Loucy (cell line): ENCODE measurements around the gene C19orf25.

ENCODE experiments used
- H2AFZ ChIP-seq: fragments of 200-600 bp; sonication (generic); 2 replicates; pipeline ENCODE4 v1.6.0; 2016; ENCODE audit warnings: antibody characterized with exemption, mild to moderate bottlenecking, low read length, moderate library complexity
- H3F3A ChIP-seq: fragments of 200-600 bp; 2 replicates; pipeline ENCODE4 v1.6.0; 2016; ENCODE audit warnings: antibody characterized with exemption, low read depth, mild to moderate bottlenecking
- H3K27me3 ChIP-seq: fragments of 200-600 bp; sonication (generic); 2 replicates; pipeline ENCODE4 v1.6.1; 2014; ENCODE audit warnings: low read length, mild to moderate bottlenecking; ENCODE audit not compliant: insufficient read depth, poor library complexity, severe bottlenecking
- H3K36me3 ChIP-seq: fragments of 200-600 bp; sonication (generic); 2 replicates; pipeline ENCODE4 v1.6.1; 2016; ENCODE audit warnings: low read length; ENCODE audit not compliant: insufficient read depth
- H3K4me1 ChIP-seq: fragments of 200-600 bp; sonication (generic); 2 replicates; pipeline ENCODE4 v1.5.1; 2014; ENCODE audit warnings: low read length, mild to moderate bottlenecking; ENCODE audit not compliant: insufficient read depth, poor library complexity, severe bottlenecking
- H3K4me2 ChIP-seq: fragments of 200-600 bp; sonication (generic); 2 replicates; pipeline ENCODE4 v1.6.0; 2014; ENCODE audit warnings: antibody characterized with exemption, low read length, low read depth, mild to moderate bottlenecking; ENCODE audit not compliant: poor library complexity, severe bottlenecking
- H3K4me3 ChIP-seq: fragments of 200-600 bp; sonication (generic); 2 replicates; pipeline ENCODE4 v1.5.1; 2014; ENCODE audit warnings: low read length, mild to moderate bottlenecking, mixed read lengths; ENCODE audit not compliant: poor library complexity, severe bottlenecking
- H3K79me2 ChIP-seq: fragments of 200-600 bp; sonication (generic); 2 replicates; pipeline ENCODE4 v1.6.1; 2014; ENCODE audit warnings: low read length; ENCODE audit not compliant: insufficient read depth
- H3K9ac ChIP-seq: fragments of 200-600 bp; sonication (generic); 2 replicates; pipeline ENCODE4 v1.6.0; 2014; ENCODE audit warnings: mild to moderate bottlenecking, low read depth, low read length, moderate library complexity; ENCODE audit not compliant: poor library complexity, severe bottlenecking
- H3K9me2 ChIP-seq: fragments of 200-600 bp; sonication (generic); replicated peaks from 2 replicates; pipeline ENCODE4 v1.6.1; 2016; ENCODE audit warnings: low read depth, low read length, mixed read lengths
- H3K9me3 ChIP-seq: fragments of 200-600 bp; sonication (generic); 2 replicates; pipeline ENCODE4 v1.6.1; 2014; ENCODE audit warnings: mild to moderate bottlenecking, antibody characterized with exemption, low read length, low read depth; ENCODE audit not compliant: insufficient read depth
- H4K20me1 ChIP-seq: fragments of 200-600 bp; sonication (generic); 2 replicates; pipeline ENCODE4 v1.6.0; 2014; ENCODE audit warnings: antibody characterized with exemption, low read length, mild to moderate bottlenecking; ENCODE audit not compliant: insufficient read depth, poor library complexity, severe bottlenecking
- EZH2phosphoT487 ChIP-seq: fragments of 200-600 bp; IDR thresholded peaks from 2 replicates; pipeline ENCODE4 v1.6.1; 2018; ENCODE audit warnings: antibody characterized with exemption, mild to moderate bottlenecking, moderate library complexity, borderline replicate concordance
- TF ChIP-seq, protein P1 (sequence below): fragments of 200-600 bp; sonication (generic); conservative IDR thresholded peaks from 2 replicates; pipeline ENCODE4 v1.5.1; 2014; ENCODE audit warnings: mild to moderate bottlenecking, antibody characterized with exemption, low read length

Gene C19orf25

DNA sequence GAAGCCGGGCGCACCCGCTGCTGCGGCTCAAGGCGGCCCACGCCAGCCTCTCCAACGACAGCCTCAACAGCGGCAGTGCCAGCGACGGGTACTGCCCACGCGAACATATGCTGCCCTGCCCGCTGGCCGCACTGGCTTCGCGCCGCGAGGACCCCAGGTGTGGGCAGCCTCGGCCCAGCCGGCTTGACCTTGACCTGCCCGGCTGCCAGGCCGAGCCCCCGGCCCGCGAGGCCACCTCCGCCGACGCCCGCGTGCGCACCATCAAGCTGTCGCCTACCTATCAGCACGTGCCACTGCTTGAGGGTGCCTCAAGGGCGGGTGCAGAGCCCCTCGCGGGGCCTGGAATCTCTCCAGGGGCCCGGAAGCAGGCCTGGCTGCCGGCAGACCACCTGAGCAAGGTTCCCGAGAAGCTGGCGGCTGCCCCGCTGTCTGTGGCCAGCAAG, 13.0 kb downstream of the C19orf25 start:
- no peaks in the 10 kb centered on the region for H3K36me3 ChIP-seq
- H3K27me3 ChIP-seq = no peaks in the 10 kb centered on the region
- H3K9me2 ChIP-seq = no peaks in the 10 kb centered on the region
- H3K4me3 ChIP-seq = no peak overlapping the region
- TF ChIP-seq, protein P1, sequence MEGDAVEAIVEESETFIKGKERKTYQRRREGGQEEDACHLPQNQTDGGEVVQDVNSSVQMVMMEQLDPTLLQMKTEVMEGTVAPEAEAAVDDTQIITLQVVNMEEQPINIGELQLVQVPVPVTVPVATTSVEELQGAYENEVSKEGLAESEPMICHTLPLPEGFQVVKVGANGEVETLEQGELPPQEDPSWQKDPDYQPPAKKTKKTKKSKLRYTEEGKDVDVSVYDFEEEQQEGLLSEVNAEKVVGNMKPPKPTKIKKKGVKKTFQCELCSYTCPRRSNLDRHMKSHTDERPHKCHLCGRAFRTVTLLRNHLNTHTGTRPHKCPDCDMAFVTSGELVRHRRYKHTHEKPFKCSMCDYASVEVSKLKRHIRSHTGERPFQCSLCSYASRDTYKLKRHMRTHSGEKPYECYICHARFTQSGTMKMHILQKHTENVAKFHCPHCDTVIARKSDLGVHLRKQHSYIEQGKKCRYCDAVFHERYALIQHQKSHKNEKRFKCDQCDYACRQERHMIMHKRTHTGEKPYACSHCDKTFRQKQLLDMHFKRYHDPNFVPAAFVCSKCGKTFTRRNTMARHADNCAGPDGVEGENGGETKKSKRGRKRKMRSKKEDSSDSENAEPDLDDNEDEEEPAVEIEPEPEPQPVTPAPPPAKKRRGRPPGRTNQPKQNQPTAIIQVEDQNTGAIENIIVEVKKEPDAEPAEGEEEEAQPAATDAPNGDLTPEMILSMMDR = no peak
- TF ChIP-seq EZH2phosphoT487 = no peak
- no peak overlapping the region for H3K9ac ChIP-seq
- H4K20me1 ChIP-seq = peaks cover 7% of the 10 kb centered on the region
- no peak overlapping the region for H2AFZ ChIP-seq
- H3F3A ChIP-seq = no peaks in the 10 kb centered on the region
- H3K9me3 ChIP-seq = no peaks in the 10 kb centered on the region
- no peaks in the 10 kb centered on the region for H3K79me2 ChIP-seq
- no peak overlapping the region for H3K4me2 ChIP-seq
- H3K4me1 ChIP-seq = no peaks in the 10 kb centered on the region

DNA sequence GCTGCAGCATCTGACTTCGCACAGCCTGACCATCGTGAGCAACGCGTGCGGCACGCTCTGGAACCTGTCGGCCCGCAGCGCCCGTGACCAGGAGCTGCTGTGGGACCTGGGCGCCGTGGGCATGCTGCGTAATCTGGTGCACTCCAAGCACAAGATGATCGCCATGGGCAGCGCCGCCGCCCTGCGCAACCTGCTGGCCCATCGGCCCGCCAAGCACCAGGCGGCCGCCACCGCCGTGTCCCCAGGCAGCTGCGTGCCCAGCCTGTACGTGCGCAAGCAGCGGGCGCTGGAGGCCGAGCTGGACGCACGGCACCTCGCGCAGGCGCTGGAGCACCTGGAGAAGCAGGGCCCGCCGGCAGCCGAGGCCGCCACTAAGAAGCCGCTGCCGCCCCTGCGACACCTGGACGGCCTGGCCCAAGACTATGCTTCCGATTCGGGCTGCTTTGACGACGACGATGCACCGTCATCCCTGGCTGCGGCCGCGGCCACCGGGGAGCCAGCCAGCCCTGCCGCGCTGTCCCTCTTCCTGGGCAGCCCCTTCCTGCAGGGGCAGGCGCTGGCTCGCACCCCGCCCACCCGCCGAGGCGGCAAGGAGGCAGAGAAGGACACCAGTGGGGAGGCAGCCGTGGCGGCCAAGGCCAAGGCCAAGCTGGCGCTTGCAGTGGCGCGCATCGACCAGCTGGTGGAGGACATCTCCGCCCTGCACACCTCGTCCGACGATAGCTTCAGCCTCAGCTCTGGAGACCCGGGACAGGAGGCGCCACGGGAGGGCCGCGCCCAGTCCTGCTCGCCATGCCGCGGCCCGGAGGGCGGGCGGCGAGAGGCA, 13.6 kb downstream of the C19orf25 start:
- Histone ChIP-seq H3K9me2 (no peaks in the 10 kb centered on the region), H3K36me3 (no peaks in the 10 kb centered on the region), H3K27me3 (no peaks in the 10 kb centered on the region), H2AFZ (no peak overlapping the region), H3K4me2 (no peak overlapping the region), H3K4me3 (no peak overlapping the region), H4K20me1 (peaks cover under 1% of the 10 kb centered on the region), H3K4me1 (no peaks in the 10 kb centered on the region), H3K9ac (no peak overlapping the region), H3K9me3 (no peaks in the 10 kb centered on the region), H3K79me2 (no peaks in the 10 kb centered on the region), H3F3A (no peaks in the 10 kb centered on the region)
- TF ChIP-seq, protein P1 = no peak
- no peak for TF ChIP-seq EZH2phosphoT487

DNA sequence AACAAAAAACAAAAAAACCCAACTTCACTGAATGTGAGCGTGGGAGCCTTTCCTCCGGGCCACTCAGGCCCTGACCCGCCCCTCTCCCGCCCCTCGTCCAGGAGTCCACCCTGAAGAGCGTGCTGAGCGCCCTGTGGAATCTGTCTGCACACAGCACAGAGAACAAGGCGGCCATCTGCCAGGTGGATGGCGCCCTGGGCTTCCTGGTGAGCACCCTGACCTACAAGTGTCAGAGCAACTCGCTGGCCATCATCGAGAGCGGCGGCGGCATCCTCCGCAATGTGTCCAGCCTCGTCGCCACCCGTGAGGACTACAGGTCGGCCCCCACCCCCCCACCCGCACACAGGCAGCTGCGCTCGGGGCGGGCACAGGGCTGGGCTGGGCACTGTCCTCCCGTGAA, 17.2 kb downstream of the C19orf25 start:
- no peaks in the 10 kb centered on the region for H3K9me3 ChIP-seq
- no peaks in the 10 kb centered on the region for H3K27me3 ChIP-seq
- H3K9ac ChIP-seq = no peak overlapping the region
- no peaks in the 10 kb centered on the region for H4K20me1 ChIP-seq
- H3K4me3 ChIP-seq = no peak overlapping the region
- H3K79me2 ChIP-seq = no peaks in the 10 kb centered on the region
- H2AFZ ChIP-seq = no peak overlapping the region
- H3K9me2 ChIP-seq = no peaks in the 10 kb centered on the region
- H3K36me3 ChIP-seq = no peaks in the 10 kb centered on the region
- no peaks in the 10 kb centered on the region for H3K4me1 ChIP-seq
- TF ChIP-seq, protein P1 = no peak
- TF ChIP-seq EZH2phosphoT487 = no peak
- H3K4me2 ChIP-seq = no peak overlapping the region
- H3F3A ChIP-seq = no peaks in the 10 kb centered on the region
